OCI-LY1 (cell line): ENCODE data around the gene ARMH4.

Source experiments
- CTCF ChIP-seq: fragments of 200-600 bp; sonication (generic), shearing (Covaris generic); IDR thresholded peaks from 2 replicates; pipeline ENCODE4 v1.5.1; 2017; ENCODE audit warnings: mild to moderate bottlenecking, antibody characterized with exemption, low read length, moderate library complexity, mixed read lengths
- EZH2 ChIP-seq: fragments of 200-600 bp; sonication (generic), shearing (Covaris generic); IDR thresholded peaks from 2 replicates; pipeline ENCODE4 v1.8.0; 2017; ENCODE audit warnings: borderline replicate concordance, mixed run types, mild to moderate bottlenecking, antibody characterized with exemption, low read length, moderate library complexity, mixed read lengths

GRCh38 chr14:58082011-58082410, 70.0 kb downstream of the ARMH4 start:
- no peak for TF ChIP-seq CTCF
- no peak for TF ChIP-seq EZH2
